Naive thymus-derived CD4-positive, alpha-beta T cell (primary cell): ENCODE data around the gene F7. TPM values are rescaled to one million over a fixed set of nuclear protein-coding genes. Genes with fewer than 3 reads are reported as not detected.

Experiments used
- ATAC-seq: fragments of 150-1000 bp; cut with Tn5 transposase; 2 replicates; pipeline ENCODE4 v1.10.0; 2021; ENCODE audit warnings: mild to moderate bottlenecking, moderate library complexity
- CTCF ChIA-PET: fragments of 350-600 bp; sonication (Branson Sonifier 250); formaldehyde crosslinking; loops from one replicate; lab custom pipeline; 2021; ENCODE audit warnings: antibody characterized with exemption; lab: Charles Lee
- POLR2A ChIA-PET: fragments of 350-600 bp; sonication (Branson Sonifier 250); formaldehyde crosslinking; loops from one replicate; lab custom pipeline; 2021; ENCODE audit warnings: antibody characterized with exemption, inconsistent platforms; lab: Charles Lee
- DNase-seq, 9 donors: peaks; one replicate each; pipeline versions ENCODE4 v3.0.0 to v3.0.0-alpha.2; 2020 to 2022; ENCODE audit warnings: mixed read lengths in 1 of 9
- H3K27ac ChIP-seq: one replicate; pipeline ENCODE4 v1.7.0; 2013; ENCODE audit warnings: mild to moderate bottlenecking, low read depth, low read length, moderate library complexity
- H3K27me3 ChIP-seq, 2 donors: one replicate each; pipeline ENCODE4 v1.7.0; 2013; ENCODE audit warnings: low read length in 2 of 2, mild to moderate bottlenecking in 2 of 2, moderate library complexity in 2 of 2; ENCODE audit not compliant: control insufficient read depth in 2 of 2, insufficient read depth in 2 of 2
- H3K36me3 ChIP-seq, 3 experiments: 1 replicate in 2 of 3; 2 replicates in 1 of 3; pipeline ENCODE4 v1.7.0; 2013; ENCODE audit warnings: low read length in 3 of 3, mild to moderate bottlenecking in 3 of 3, moderate library complexity in 1 of 3; ENCODE audit not compliant: insufficient read depth in 3 of 3, control insufficient read depth in 2 of 3
- H3K4me1 ChIP-seq, 2 donors: one replicate each; pipeline ENCODE4 v1.7.0; 2013; ENCODE audit warnings: low read length in 2 of 2, mild to moderate bottlenecking in 2 of 2, moderate library complexity in 1 of 2; ENCODE audit not compliant: control insufficient read depth in 2 of 2, insufficient read depth in 2 of 2
- H3K4me3 ChIP-seq: 2 replicates; pipeline ENCODE4 v1.7.0; 2013; ENCODE audit warnings: mild to moderate bottlenecking, low read length
- H3K9me3 ChIP-seq, 3 experiments: 1 replicate in 2 of 3; 2 replicates in 1 of 3; pipeline ENCODE4 v1.7.0; 2013; ENCODE audit warnings: low read length in 3 of 3; ENCODE audit not compliant: control insufficient read depth in 2 of 3
- H3K27ac Mint-ChIP-seq, 9 donors: one replicate each; pipeline ENCODE4 v1.8.0; 2020 to 2022; ENCODE audit warnings: mixed read lengths in 9 of 9, mild to moderate bottlenecking in 8 of 9, moderate library complexity in 5 of 9, inconsistent platforms in 2 of 9
- H3K27me3 Mint-ChIP-seq, 5 donors: one replicate each; pipeline ENCODE4 v1.8.0; 2021 to 2022; ENCODE audit warnings: mixed read lengths in 5 of 5, mild to moderate bottlenecking in 1 of 5
- H3K36me3 Mint-ChIP-seq, 5 donors: one replicate each; pipeline ENCODE4 v1.8.0; 2020 to 2022; ENCODE audit warnings: mixed read lengths in 5 of 5, mild to moderate bottlenecking in 3 of 5, inconsistent platforms in 1 of 5
- H3K4me1 Mint-ChIP-seq, 7 donors: one replicate each; pipeline ENCODE4 v1.8.0; 2020 to 2022; ENCODE audit warnings: mixed read lengths in 7 of 7, mild to moderate bottlenecking in 3 of 7, inconsistent platforms in 1 of 7
- H3K4me3 Mint-ChIP-seq, 10 donors: one replicate each; pipeline ENCODE4 v1.8.0; 2020 to 2022; ENCODE audit warnings: mild to moderate bottlenecking in 10 of 10, mixed read lengths in 10 of 10, moderate library complexity in 6 of 10, inconsistent platforms in 2 of 10
- H3K9me3 Mint-ChIP-seq, 11 donors: one replicate each; pipeline ENCODE4 v1.8.0; 2020 to 2022; ENCODE audit warnings: mixed read lengths in 11 of 11, mild to moderate bottlenecking in 4 of 11, inconsistent platforms in 1 of 11, moderate library complexity in 1 of 11
- intact Hi-C, 2 donors: fragments of 100-400 bp; cut with micrococcal nuclease; formaldehyde crosslinking; loops; one replicate each; pipeline ENCODE4 v1.15.1; 2023
- polyA plus RNA-seq, 2 donors: library from polyadenylated mRNA; unstranded; fragments of 300-500 nt; fragmentation: Illumina TruSeq; gene quantifications; one replicate each; pipeline ENCODE4 v1.2.3, GENCODE V29; 2021
- total RNA-seq, 6 experiments: library from RNA in 5 of 6; stranded (reverse) in 5 of 6; gene quantifications; 1 replicate in 5 of 6; 2 replicates in 1 of 6; pipeline ENCODE4 v1.2.3 and lab custom pipeline; 2021 to 2026

The F7 gene
- total and polyA plus RNA-seq, 7 experiments from 2014 or later = 0.40 TPM; not detected in 6

- Histone ChIP-seq H3K4me1 (peaks cover 15 to 16% of the 10 kb centered on the region in 2 donors), H3K27me3 (no peaks in the 10 kb centered on the region), H3K27ac (no peak overlapping the region), H3K36me3 (no peaks in the 10 kb centered on the region), H3K9me3 (no peaks in the 10 kb centered on the region), H3K4me3 (no peak overlapping the region)
- peaks cover 9 to 24% (median 15%) of the 10 kb centered on the region in 7 donors for H3K4me1 Mint-ChIP-seq
- ATAC-seq (no peak), DNase-seq (no peak)
- peaks cover 0 to 13% (median 0%) of the 10 kb centered on the region in 11 donors for H3K9me3 Mint-ChIP-seq
- intact Hi-C loops = loop anchor here in 1 of 2 donors (5.0 kb wide), 1 partner anchor 667 kb away; no protein-coding TSS in a partner anchor
- no peak overlapping the region for H3K4me3 Mint-ChIP-seq
- POLR2A ChIA-PET = no interaction called here
- CTCF ChIA-PET = no interaction called here
- no peak overlapping the region for H3K27ac Mint-ChIP-seq
- H3K27me3 Mint-ChIP-seq = peaks cover 0 to 18% (median 7%) of the 10 kb centered on the region in 5 donors
- peaks cover 0 to 7% (median 0%) of the 10 kb centered on the region in 5 donors for H3K36me3 Mint-ChIP-seq
Measured at GRCh38 chr13:113149711-113150549, 44.3 kb downstream of the F7 start.

GRCh38 chr13:113150550-113151365 lies 45.2 kb downstream of the F7 start:
- Mint-ChIP-seq H3K4me3 (peak overlapping the region in 5 of 10 donors; percentile 23 to 99 (median 71)), H3K4me1 (peaks cover 9 to 26% (median 21%) of the 10 kb centered on the region in 7 donors), H3K27ac (peak overlapping the region in 2 of 9 donors; percentile 23 to 72), H3K9me3 (peaks cover 0 to 16% (median 3%) of the 10 kb centered on the region in 11 donors), H3K36me3 (peaks cover 0 to 14% (median 0%) of the 10 kb centered on the region in 5 donors), H3K27me3 (peaks cover 0 to 23% (median 7%) of the 10 kb centered on the region in 5 donors)
- DNase-seq = no peak
- no peaks in the 10 kb centered on the region for H3K36me3 ChIP-seq
- H3K9me3 ChIP-seq = no peaks in the 10 kb centered on the region
- H3K4me3 ChIP-seq = no peak overlapping the region
- no peaks in the 10 kb centered on the region for H3K27me3 ChIP-seq
- ChIA-PET CTCF (no interaction called here), POLR2A (no interaction called here)
- intact Hi-C loops = loop anchor here in 1 of 2 donors (5.0 kb wide), 1 partner anchor 667 kb away; no protein-coding TSS in a partner anchor
- no peak overlapping the region for H3K27ac ChIP-seq
- peaks cover 15 to 16% of the 10 kb centered on the region in 2 donors for H3K4me1 ChIP-seq
- ATAC-seq = no peak

- Histone ChIP-seq H3K27me3 (no peaks in the 10 kb centered on the region), H3K9me3 (no peaks in the 10 kb centered on the region), H3K36me3 (no peaks in the 10 kb centered on the region), H3K4me3 (peak overlapping the region; percentile 82), H3K27ac (no peak overlapping the region), H3K4me1 (peaks cover 15 to 16% of the 10 kb centered on the region in 2 donors)
- Mint-ChIP-seq H3K9me3 (peaks cover 0 to 16% (median 4%) of the 10 kb centered on the region in 11 donors), H3K27me3 (peaks cover 0 to 24% (median 7%) of the 10 kb centered on the region in 5 donors), H3K4me1 (peaks cover 9 to 26% (median 21%) of the 10 kb centered on the region in 7 donors), H3K4me3 (peak overlapping the region; percentile 78 to 99 (median 92)), H3K27ac (peak overlapping the region; percentile 39 to 98 (median 83)), H3K36me3 (peaks cover 0 to 21% (median 0%) of the 10 kb centered on the region in 5 donors)
- CTCF ChIA-PET = no interaction called here
- POLR2A ChIA-PET = interaction anchor here (1.0 kb wide), 1 partner anchor 58 kb away, joined by 3 read pairs; no protein-coding TSS in a partner anchor
- no peak for DNase-seq
- peak; percentile 13 for ATAC-seq
- intact Hi-C loops = loop anchor here in 1 of 2 donors (5.0 kb wide), 1 partner anchor 665 kb away; no protein-coding TSS in a partner anchor
Measured at GRCh38 chr13:113151745-113152690, 46.4 kb downstream of the F7 start.

- Mint-ChIP-seq H3K9me3 (peaks cover 0 to 19% (median 4%) of the 10 kb centered on the region in 11 donors), H3K27ac (peak overlapping the region; percentile 43 to 98 (median 83)), H3K4me1 (peaks cover 9 to 26% (median 21%) of the 10 kb centered on the region in 7 donors), H3K4me3 (peak overlapping the region; percentile 78 to 99 (median 92)), H3K27me3 (peaks cover 0 to 27% (median 7%) of the 10 kb centered on the region in 5 donors), H3K36me3 (peaks cover 0 to 26% (median 0%) of the 10 kb centered on the region in 5 donors)
- H3K9me3 ChIP-seq = no peaks in the 10 kb centered on the region
- H3K4me1 ChIP-seq = peaks cover 15 to 16% of the 10 kb centered on the region in 2 donors
- no peak for DNase-seq
- no peaks in the 10 kb centered on the region for H3K27me3 ChIP-seq
- no peak overlapping the region for H3K27ac ChIP-seq
- ChIA-PET POLR2A (no interaction called here), CTCF (no interaction called here)
- H3K4me3 ChIP-seq = peak overlapping the region; percentile 82
- intact Hi-C loops = loop anchor here in 1 of 2 donors (5.0 kb wide), 1 partner anchor 665 kb away; no protein-coding TSS in a partner anchor
- no peaks in the 10 kb centered on the region for H3K36me3 ChIP-seq
- ATAC-seq = no peak
Measured at GRCh38 chr13:113152691-113152983, 47.0 kb downstream of the F7 start.

GRCh38 chr13:113152984-113153809 lies 47.6 kb downstream of the F7 start:
- Mint-ChIP-seq H3K27ac (peak overlapping the region; percentile 43 to 98 (median 87)), H3K36me3 (peaks cover 0 to 26% (median 0%) of the 10 kb centered on the region in 5 donors), H3K9me3 (peaks cover 0 to 19% (median 4%) of the 10 kb centered on the region in 11 donors), H3K4me3 (peak overlapping the region; percentile 78 to 99 (median 92)), H3K4me1 (peaks cover 9 to 26% (median 21%) of the 10 kb centered on the region in 7 donors), H3K27me3 (peaks cover 0 to 27% (median 7%) of the 10 kb centered on the region in 5 donors)
- H3K36me3 ChIP-seq = no peaks in the 10 kb centered on the region
- peak overlapping the region; percentile 68 for H3K27ac ChIP-seq
- peaks cover 15 to 16% of the 10 kb centered on the region in 2 donors for H3K4me1 ChIP-seq
- peak overlapping the region; percentile 82 for H3K4me3 ChIP-seq
- no peaks in the 10 kb centered on the region for H3K9me3 ChIP-seq
- POLR2A ChIA-PET = interaction anchor here (2.8 kb wide), 1 partner anchor 56 kb away, joined by 19 read pairs; the partner anchor contains the start of genes CUL4A and PCID2
- no peaks in the 10 kb centered on the region for H3K27me3 ChIP-seq
- ATAC-seq = peak; percentile 34
- DNase-seq = peak in 6 of 9 donors; percentile 25 to 39 (median 32)
- CTCF ChIA-PET = no interaction called here
- intact Hi-C loops = loop anchor here (1.0 to 5.0 kb wide), 3 partner anchors 57 to 664 kb away; no protein-coding TSS in a partner anchor
